ENCODE results near the gene NPIPB9. TPM values are rescaled to one million over a fixed set of nuclear protein-coding genes. Genes with fewer than 3 reads are reported as not detected.
"Not testable (repeated sequence)": the region's sequence is repeated elsewhere in the genome, so short reads cannot be mapped to it uniquely, and the experiment has no call there.

The NPIPB9 gene
- total RNA-seq, 2 donors from 2014 or later = 3.0 to 8.4 TPM

DNA sequence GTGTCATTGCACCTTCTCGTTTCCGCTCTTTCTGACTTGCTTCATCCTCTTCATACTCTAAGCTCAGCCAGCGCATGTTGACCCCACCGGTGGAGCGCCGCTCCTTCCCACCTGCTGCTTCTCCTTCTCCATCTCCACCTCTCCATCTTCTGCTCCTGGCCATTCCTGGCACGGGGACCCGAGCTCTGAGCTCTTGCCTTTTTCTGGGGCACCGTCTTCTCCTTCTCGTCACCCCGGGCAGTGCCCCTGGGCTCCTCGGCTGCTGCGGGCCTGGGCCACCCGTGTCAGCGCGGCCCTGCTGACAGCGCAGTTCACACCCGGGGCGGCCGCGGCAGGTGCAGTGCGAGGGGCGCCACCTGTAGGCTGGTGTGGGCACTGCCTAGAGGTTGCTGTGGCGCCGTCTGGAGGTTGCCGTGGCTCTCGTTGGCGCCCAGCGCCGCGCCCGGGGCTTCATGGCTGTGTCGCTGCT, 1.6 kb upstream of the NPIPB9 start:
- TF ChIP-seq, protein P1, sequence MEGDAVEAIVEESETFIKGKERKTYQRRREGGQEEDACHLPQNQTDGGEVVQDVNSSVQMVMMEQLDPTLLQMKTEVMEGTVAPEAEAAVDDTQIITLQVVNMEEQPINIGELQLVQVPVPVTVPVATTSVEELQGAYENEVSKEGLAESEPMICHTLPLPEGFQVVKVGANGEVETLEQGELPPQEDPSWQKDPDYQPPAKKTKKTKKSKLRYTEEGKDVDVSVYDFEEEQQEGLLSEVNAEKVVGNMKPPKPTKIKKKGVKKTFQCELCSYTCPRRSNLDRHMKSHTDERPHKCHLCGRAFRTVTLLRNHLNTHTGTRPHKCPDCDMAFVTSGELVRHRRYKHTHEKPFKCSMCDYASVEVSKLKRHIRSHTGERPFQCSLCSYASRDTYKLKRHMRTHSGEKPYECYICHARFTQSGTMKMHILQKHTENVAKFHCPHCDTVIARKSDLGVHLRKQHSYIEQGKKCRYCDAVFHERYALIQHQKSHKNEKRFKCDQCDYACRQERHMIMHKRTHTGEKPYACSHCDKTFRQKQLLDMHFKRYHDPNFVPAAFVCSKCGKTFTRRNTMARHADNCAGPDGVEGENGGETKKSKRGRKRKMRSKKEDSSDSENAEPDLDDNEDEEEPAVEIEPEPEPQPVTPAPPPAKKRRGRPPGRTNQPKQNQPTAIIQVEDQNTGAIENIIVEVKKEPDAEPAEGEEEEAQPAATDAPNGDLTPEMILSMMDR (IDR thresholded peaks at IDR 0.05) = peak; percentile 33
- H3K36me3 ChIP-seq; H3K9me3 ChIP-seq; H3K27ac ChIP-seq; DNase-seq (ENCODE audit: low spot score); H3K4me1 ChIP-seq (ENCODE audit: control insufficient read depth in 1 of 2, low read depth in 2 of 2); H3K27me3 ChIP-seq (replicated peaks; ENCODE audit: insufficient read depth): not testable (repeated sequence)
- H3K4me3 ChIP-seq = peak overlapping the region; percentile 48
- ATAC-seq (ENCODE audit: insufficient number of reproducible peaks, low FRiP score, low read depth) = peak; percentile 82

GRCh38 chr16:28750469-28751067, 1.0 kb upstream of the NPIPB9 start:
- H3K36me3 ChIP-seq; H3K4me1 ChIP-seq (ENCODE audit: control insufficient read depth in 1 of 2, low read depth in 2 of 2); H3K4me3 ChIP-seq; H3K27ac ChIP-seq; DNase-seq (ENCODE audit: low spot score); H3K27me3 ChIP-seq (replicated peaks; ENCODE audit: insufficient read depth); H3K9me3 ChIP-seq: not testable (repeated sequence)
- ATAC-seq (ENCODE audit: insufficient number of reproducible peaks, low FRiP score, low read depth) = peak; percentile 28

DNA sequence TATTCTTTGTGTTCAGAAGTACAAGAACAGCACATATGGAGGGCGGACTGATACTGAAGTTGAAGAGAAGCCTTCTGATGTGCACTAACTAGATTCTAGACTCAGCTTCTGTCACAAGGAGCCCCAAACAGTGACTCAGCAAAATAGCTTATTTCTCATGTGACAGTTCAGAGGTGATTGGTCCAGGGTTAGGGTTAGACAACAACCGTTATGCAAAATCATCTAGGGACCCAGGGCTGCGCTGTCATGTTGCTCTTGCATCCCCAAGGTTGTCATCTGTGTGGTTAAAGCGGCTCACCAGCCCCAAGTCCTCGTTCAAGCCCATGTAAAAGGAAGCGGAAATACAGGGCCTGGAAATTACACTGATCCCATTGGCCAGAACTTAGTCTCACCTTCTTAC, 30.1 kb downstream of the NPIPB9 start:
- not testable (repeated sequence) for H3K36me3 ChIP-seq; H3K4me1 ChIP-seq (ENCODE audit: control insufficient read depth in 1 of 2, low read depth in 2 of 2); H3K4me3 ChIP-seq; H3K27me3 ChIP-seq (replicated peaks; ENCODE audit: insufficient read depth); H3K9me3 ChIP-seq; ATAC-seq (ENCODE audit: insufficient number of reproducible peaks, low FRiP score, low read depth); H3K27ac ChIP-seq; DNase-seq (ENCODE audit: low spot score)

GRCh38 chr16:28782357-28782756, 30.8 kb downstream of the NPIPB9 start:
- H3K9me3 ChIP-seq; DNase-seq (ENCODE audit: low spot score); H3K4me1 ChIP-seq (ENCODE audit: control insufficient read depth in 1 of 2, low read depth in 2 of 2); H3K27me3 ChIP-seq (replicated peaks; ENCODE audit: insufficient read depth); H3K36me3 ChIP-seq; H3K27ac ChIP-seq; ATAC-seq (ENCODE audit: insufficient number of reproducible peaks, low FRiP score, low read depth); H3K4me3 ChIP-seq: not testable (repeated sequence)

DNA sequence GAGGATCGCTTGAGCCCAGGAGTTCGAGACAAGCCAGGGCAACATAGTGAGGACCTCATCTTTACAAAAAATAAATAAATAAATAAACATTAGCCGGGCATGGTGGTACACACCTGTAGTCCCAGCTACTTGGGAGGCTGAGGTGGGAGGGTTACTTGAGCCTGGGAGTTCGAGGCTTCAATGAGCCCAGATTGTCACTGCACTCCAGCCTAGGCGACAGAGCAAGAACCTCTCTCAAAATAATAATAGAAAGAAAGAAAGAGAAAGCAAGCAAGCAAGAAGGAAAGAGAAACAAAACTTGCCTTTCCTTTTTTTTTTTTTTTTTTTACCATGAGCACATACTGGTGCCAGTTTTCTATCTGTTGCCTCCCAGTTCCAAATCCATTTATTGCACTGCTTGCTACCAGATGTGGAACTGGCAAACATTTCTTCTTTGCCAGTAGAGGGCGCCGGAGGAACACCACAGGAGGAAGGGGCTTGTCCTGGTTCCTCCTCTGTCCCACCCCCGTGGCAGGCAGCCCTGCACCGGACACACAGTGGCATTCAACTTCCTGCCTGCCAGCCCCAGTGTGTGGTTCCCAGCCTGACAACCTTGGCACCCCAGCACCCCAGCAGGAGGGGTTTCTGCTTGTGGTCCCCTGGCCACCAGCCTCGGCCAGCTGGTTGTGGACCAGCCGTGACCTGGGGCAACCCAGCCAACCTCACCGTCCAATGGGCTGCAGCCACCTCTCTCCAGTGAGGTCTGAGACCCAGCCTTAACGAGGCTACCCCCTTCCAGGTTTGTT, 50.8 kb downstream of the NPIPB9 start:
- Histone ChIP-seq H3K4me3 (peak overlapping the region; percentile 50), H3K27ac (peak overlapping the region in 1 of 2 donors; percentile 8)
- H3K4me1 ChIP-seq (ENCODE audit: control insufficient read depth in 1 of 2, low read depth in 2 of 2); H3K9me3 ChIP-seq; H3K36me3 ChIP-seq; H3K27me3 ChIP-seq (replicated peaks; ENCODE audit: insufficient read depth): not testable (repeated sequence)
- DNase-seq (ENCODE audit: low spot score) = peak; percentile 25
- ATAC-seq (ENCODE audit: insufficient number of reproducible peaks, low FRiP score, low read depth) = peak; percentile 88
- TF ChIP-seq, protein P1 (IDR thresholded peaks at IDR 0.05) = peak; percentile 39

- ATAC-seq (ENCODE audit: insufficient number of reproducible peaks, low FRiP score, low read depth) = peak; percentile 46
These were observed 56.0 kb downstream of the NPIPB9 start for GRCh38 chr16:28807445-28808120.

GRCh38 chr16:28820016-28820415, 68.4 kb downstream of the NPIPB9 start:
- H3K4me1 ChIP-seq (ENCODE audit: control insufficient read depth in 1 of 2, low read depth in 2 of 2) = peaks cover 10 to 12% of the 10 kb centered on the region in 2 donors
- ATAC-seq (ENCODE audit: insufficient number of reproducible peaks, low FRiP score, low read depth) = no peak
- H3K27ac ChIP-seq = no peak overlapping the region
- no peaks in the 10 kb centered on the region for H3K27me3 ChIP-seq (replicated peaks; ENCODE audit: insufficient read depth)
- DNase-seq (ENCODE audit: low spot score) = no peak
- TF ChIP-seq, protein P1 (IDR thresholded peaks at IDR 0.05) = no peak
- no peaks in the 10 kb centered on the region for H3K9me3 ChIP-seq
- H3K36me3 ChIP-seq = no peaks in the 10 kb centered on the region
- H3K4me3 ChIP-seq = no peak overlapping the region

More at GRCh38 chr16:28807445-28808120, 56.0 kb downstream of the NPIPB9 start:
- not testable (repeated sequence) for DNase-seq (ENCODE audit: low spot score); H3K4me1 ChIP-seq (ENCODE audit: control insufficient read depth in 1 of 2, low read depth in 2 of 2); H3K9me3 ChIP-seq; H3K36me3 ChIP-seq; H3K27me3 ChIP-seq (replicated peaks; ENCODE audit: insufficient read depth); H3K4me3 ChIP-seq; H3K27ac ChIP-seq

GRCh38 chr16:28820546-28820945, 69.0 kb downstream of the NPIPB9 start:
- ATAC-seq (ENCODE audit: insufficient number of reproducible peaks, low FRiP score, low read depth); H3K36me3 ChIP-seq; H3K27me3 ChIP-seq (replicated peaks; ENCODE audit: insufficient read depth); H3K9me3 ChIP-seq; DNase-seq (ENCODE audit: low spot score); H3K27ac ChIP-seq; H3K4me3 ChIP-seq: not testable (repeated sequence)
- peaks cover 14 to 17% of the 10 kb centered on the region in 2 donors for H3K4me1 ChIP-seq (ENCODE audit: control insufficient read depth in 1 of 2, low read depth in 2 of 2)

All from thoracic aorta (tissue), 2 donors.